HCT116 (cell line): ENCODE results near the gene SNN. TPM values are rescaled to one million over a fixed set of nuclear protein-coding genes. Genes with fewer than 3 reads are reported as not detected.

Experiments used
- ATAC-seq: fragments of 200-7000 bp; cut with Tn5 transposase; 2 replicates; pipeline ENCODE4 v1.9.1; 2020; ENCODE audit warnings: mild to moderate bottlenecking, moderate library complexity
- BruUV-seq: library from RNA; stranded (reverse); fragments of 400-500 nt; replicated peaks from 2 replicates; lab custom pipeline; 2021; lab: Mats Ljungman, UMichigan
- CTCF ChIA-PET: fragments of 300-600 bp; sonication (Branson Sonifier 250); formaldehyde crosslinking; loops from one replicate; lab custom pipeline; 2021; ENCODE audit warnings: antibody characterized with exemption; lab: Charles Lee
- POLR2A ChIA-PET: fragments of 300-600, 350-600 bp; sonication (Branson Sonifier 250); formaldehyde crosslinking; loops from one replicate; lab custom pipeline; 2021; ENCODE audit warnings: antibody characterized with exemption; lab: Charles Lee
- RAD21 ChIA-PET, 2 experiments: fragments of 300-600 bp; sonication (Branson Sonifier 250); formaldehyde crosslinking; loops; one replicate each; lab custom pipeline; 2023; ENCODE audit warnings: low total read pairs in 2 of 2; ENCODE audit not compliant: uncharacterized antibody in 2 of 2, unreplicated experiment in 2 of 2, low non-redundant PET in 1 of 2; lab: Charles Lee
- DNase-seq: peaks from one replicate; pipeline ENCODE4 v3.0.0-alpha.2; 2010; ENCODE audit warnings: low read depth, low spot score
- H2AFZ ChIP-seq: fragments of 200-600 bp; shearing (Covaris generic), sonication (generic); 2 replicates; pipeline ENCODE4 v1.6.1; 2017; ENCODE audit warnings: low read depth, mixed run types, mixed read lengths, antibody characterized with exemption, low read length; ENCODE audit not compliant: poor library complexity, severe bottlenecking
- H3K27ac ChIP-seq: 2 replicates; pipeline ENCODE4 v1.5.1; 2012; ENCODE audit warnings: low read depth, low read length
- H3K27me3 ChIP-seq: fragments of 200-600 bp; sonication (generic); 2 replicates; pipeline ENCODE4 v1.6.1; 2016; ENCODE audit warnings: mixed run types, low read length, mixed read lengths; ENCODE audit not compliant: insufficient read depth
- H3K36me3 ChIP-seq, 2 experiments: fragments of 200-500 bp in 1 of 2; fragments of 200-600 bp in 1 of 2; sonication (Bioruptor generic) in 1 of 2; sonication (generic) in 1 of 2; 2 replicates each; pipeline versions ENCODE4 v1.5.1 to v1.6.1; 2014 to 2016; ENCODE audit warnings: low read length in 2 of 2, inconsistent platforms in 1 of 2, mixed read lengths in 1 of 2, mixed run types in 1 of 2; ENCODE audit not compliant: insufficient read depth in 2 of 2, control insufficient read depth in 1 of 2
- H3K4me1 ChIP-seq, 2 experiments: fragments of 200-600 bp in 1 of 2; sonication (generic) in 1 of 2; 2 replicates each; pipeline versions ENCODE4 v1.5.1 to v1.6.1; 2012 to 2017; ENCODE audit warnings: low read length in 2 of 2, inconsistent platforms in 1 of 2, mild to moderate bottlenecking in 1 of 2, mixed read lengths in 1 of 2, mixed run types in 1 of 2, moderate library complexity in 1 of 2; ENCODE audit not compliant: insufficient read depth in 2 of 2, control insufficient read depth in 1 of 2
- H3K4me2 ChIP-seq: fragments of 200-600 bp; sonication (generic); 2 replicates; pipeline ENCODE4 v1.6.1; 2017; ENCODE audit warnings: mixed run types, low read length, mixed read lengths
- H3K4me3 ChIP-seq, 2 experiments: fragments of 200-600 bp in 1 of 2; sonication (generic) in 1 of 2; replicated peaks in 1 of 2; 2 replicates each; pipeline ENCODE4 v1.5.1; 2011 to 2016; ENCODE audit warnings: low read length in 2 of 2, control low read depth in 1 of 2, low read depth in 1 of 2, mild to moderate bottlenecking in 1 of 2, mixed read lengths in 1 of 2, mixed run types in 1 of 2
- H3K79me2 ChIP-seq: fragments of 200-600 bp; sonication (generic); 2 replicates; pipeline ENCODE4 v1.6.1; 2017; ENCODE audit warnings: mild to moderate bottlenecking, mixed run types, low read length, moderate library complexity, mixed read lengths; ENCODE audit not compliant: insufficient read depth
- H3K9ac ChIP-seq: fragments of 200-600 bp; sonication (generic); 2 replicates; pipeline ENCODE4 v1.6.1; 2016; ENCODE audit warnings: low read length, mixed read lengths
- H3K9me2 ChIP-seq: fragments of 200-600 bp; sonication (generic), shearing (Covaris generic); 2 replicates; pipeline ENCODE4 v1.6.1; 2017; ENCODE audit warnings: mixed run types, mild to moderate bottlenecking, moderate library complexity; ENCODE audit not compliant: insufficient read depth
- H3K9me3 ChIP-seq, 2 experiments: fragments of 200-500 bp in 1 of 2; fragments of 200-600 bp in 1 of 2; sonication (Bioruptor generic) in 1 of 2; sonication (generic) in 1 of 2; 2 replicates each; pipeline ENCODE4 v1.6.1; 2014 to 2017; ENCODE audit warnings: low read length in 2 of 2, mixed read lengths in 2 of 2, inconsistent platforms in 1 of 2, low read depth in 1 of 2, mild to moderate bottlenecking in 1 of 2, mixed run types in 1 of 2, moderate library complexity in 1 of 2; ENCODE audit not compliant: control insufficient read depth in 1 of 2, insufficient read depth in 1 of 2
- H4K20me1 ChIP-seq: fragments of 200-600 bp; sonication (generic), shearing (Covaris generic); 2 replicates; pipeline ENCODE4 v1.6.1; 2017; ENCODE audit warnings: mixed run types, mild to moderate bottlenecking, moderate library complexity; ENCODE audit not compliant: insufficient read depth
- ATF3 ChIP-seq: IDR thresholded peaks from 2 replicates; pipeline ENCODE4 v1.6.1; 2012
- CEBPB ChIP-seq: IDR thresholded peaks from 2 replicates; pipeline ENCODE4 v1.6.1; 2012; ENCODE audit warnings: low read depth
- CTCF ChIP-seq, 3 experiments: fragments of 200-600 bp in 1 of 3; sonication (generic) in 1 of 3; IDR thresholded peaks in 2 of 3; conservative IDR thresholded peaks in 1 of 3; 2 replicates each; pipeline ENCODE4 v1.5.1; 2012 to 2017; ENCODE audit warnings: low read depth in 2 of 3, low read length in 2 of 3, antibody characterized with exemption in 1 of 3, borderline replicate concordance in 1 of 3, control low read depth in 1 of 3, mild to moderate bottlenecking in 1 of 3, mixed read lengths in 1 of 3, mixed run types in 1 of 3, moderate library complexity in 1 of 3; ENCODE audit not compliant: insufficient read depth in 1 of 3
- EGR1 ChIP-seq: IDR thresholded peaks from 2 replicates; pipeline ENCODE4 v1.6.1; 2012; ENCODE audit warnings: low read depth
- ELF1 ChIP-seq: IDR thresholded peaks from 2 replicates; pipeline ENCODE4 v1.6.1; 2012; ENCODE audit warnings: low read depth, borderline replicate concordance
- EZH2 ChIP-seq: fragments of 200-600 bp; sonication (generic); IDR thresholded peaks from 2 replicates; pipeline ENCODE4 v1.6.1; 2017; ENCODE audit warnings: antibody characterized with exemption, mixed run types
- MAX ChIP-seq: IDR thresholded peaks from 2 replicates; pipeline ENCODE4 v1.6.1; 2012
- POLR2AphosphoS5 ChIP-seq: IDR thresholded peaks from 2 replicates; pipeline ENCODE4 v1.6.1; 2011; ENCODE audit warnings: mild to moderate bottlenecking, low read depth, low read length, moderate library complexity
- RAD21 ChIP-seq: IDR thresholded peaks from 2 replicates; pipeline ENCODE4 v1.6.1; 2012; ENCODE audit warnings: low read depth, mild to moderate bottlenecking
- SP1 ChIP-seq: IDR thresholded peaks from 2 replicates; pipeline ENCODE4 v1.6.1; 2012; ENCODE audit warnings: low read depth
- SRF ChIP-seq: IDR thresholded peaks from 2 replicates; pipeline ENCODE4 v1.6.1; 2012; ENCODE audit warnings: low read depth
- TCF7L2 ChIP-seq: IDR thresholded peaks from 2 replicates; pipeline ENCODE4 v1.7.0; 2011; ENCODE audit warnings: borderline replicate concordance, inconsistent platforms; ENCODE audit not compliant: insufficient read depth, insufficient read length; ENCODE audit errors: extremely low read depth
- YY1 ChIP-seq: IDR thresholded peaks from 2 replicates; pipeline ENCODE4 v1.6.1; 2011; ENCODE audit warnings: low read length, low read depth, moderate library complexity, mild to moderate bottlenecking; ENCODE audit not compliant: insufficient replicate concordance; ENCODE audit errors: extremely low read depth
- ZBTB33 ChIP-seq: IDR thresholded peaks from 2 replicates; pipeline ENCODE4 v1.6.1; 2011; ENCODE audit warnings: mild to moderate bottlenecking, low read length, moderate library complexity; ENCODE audit not compliant: insufficient replicate concordance; ENCODE audit errors: extremely low read depth
- ZNF274 ChIP-seq: fragments of 200-500 bp; sonication (Bioruptor generic); IDR thresholded peaks from 2 replicates; pipeline ENCODE4 v1.6.1; 2014; ENCODE audit warnings: mild to moderate bottlenecking, low read depth, low read length, inconsistent platforms
- intact Hi-C: fragments of 100-400 bp; cut with micrococcal nuclease; formaldehyde crosslinking; loops from 2 replicates; pipeline ENCODE4 v1.10.0; 2022
- total RNA-seq: library from RNA; stranded (reverse); gene quantifications from one replicate; pipeline ENCODE4 v1.2.1, GENCODE V29; 2021; ENCODE audit not compliant: unreplicated experiment

The SNN gene
- total RNA-seq, 1 experiment from 2014 or later, result 12.2 TPM

GRCh38 chr16:11679250-11679649 is 11.0 kb downstream of the SNN start:
- RAD21 ChIA-PET, result no interaction called here
- ATAC-seq (no peak), DNase-seq (no peak)
- Histone ChIP-seq H3K4me2 (no peak overlapping the region), H3K27me3 (no peaks in the 10 kb centered on the region), H2AFZ (no peak overlapping the region), H3K36me3 (peaks cover 9 to 15% of the 10 kb centered on the region in 2 experiments; a peak in 3 of 4 replicates), H3K9me3 (no peaks in the 10 kb centered on the region), H3K4me1 (peaks cover 35 to 42% of the 10 kb centered on the region in 2 experiments), H3K9ac (no peak overlapping the region), H4K20me1 (no peaks in the 10 kb centered on the region), H3K79me2 (no peaks in the 10 kb centered on the region), H3K9me2 (no peaks in the 10 kb centered on the region), H3K27ac (no peak overlapping the region), H3K4me3 (no peak overlapping the region)
- BruUV-seq, result no TSS peak
- TF ChIP-seq ATF3 (no peak), TCF7L2 (no peak), YY1 (no peak), ZNF274 (no peak), RAD21 (no peak), CEBPB (no peak), ELF1 (no peak), EZH2 (no peak), SP1 (no peak)
- CTCF ChIA-PET, result no interaction called here
- intact Hi-C loops, result no loop called here
- POLR2A ChIA-PET, result no interaction called here

GRCh38 chr16:11679941-11680911 is 12.0 kb downstream of the SNN start:
- ATAC-seq (no peak), DNase-seq (no peak)
- no peaks in the 10 kb centered on the region for H3K9me3 ChIP-seq
- peaks cover 14 to 15% of the 10 kb centered on the region in 2 experiments; a peak in 3 of 4 replicates for H3K36me3 ChIP-seq
- no peaks in the 10 kb centered on the region for H4K20me1 ChIP-seq
- H3K27me3 ChIP-seq, result no peaks in the 10 kb centered on the region
- CTCF ChIA-PET, result no interaction called here
- no peak overlapping the region for H3K27ac ChIP-seq
- no peaks in the 10 kb centered on the region for H3K9me2 ChIP-seq
- H3K4me3 ChIP-seq, result no peak overlapping the region
- BruUV-seq, result no TSS peak
- no peak overlapping the region for H3K9ac ChIP-seq
- H2AFZ ChIP-seq, result no peak overlapping the region
- intact Hi-C loops, result no loop called here
- POLR2A ChIA-PET, result no interaction called here
- RAD21 ChIA-PET, result no interaction called here
- H3K4me1 ChIP-seq, result peaks cover 25 to 32% of the 10 kb centered on the region in 2 experiments
- no peak overlapping the region for H3K4me2 ChIP-seq
- H3K79me2 ChIP-seq, result no peaks in the 10 kb centered on the region
- TF ChIP-seq CTCF (IDR thresholded peaks at IDR 0.05 in 2 of 3, conservative IDR thresholded peaks at IDR 0.05 in 1 of 3; ENCODE audit: borderline replicate concordance in 1 of 3, insufficient read depth in 1 of 3, low read depth in 2 of 3, low read length in 2 of 3), result no peak
- no peak for TF ChIP-seq POLR2AphosphoS5
- TF ChIP-seq CEBPB, result no peak
- TF ChIP-seq ZBTB33, result no peak
- TF ChIP-seq EZH2, result no peak
- TF ChIP-seq SRF, result no peak
- no peak for TF ChIP-seq EGR1
- no peak for TF ChIP-seq RAD21
- no peak for TF ChIP-seq MAX
